GM23338 (cell line): Measurements from ENCODE around the gene BTBD9. TPM values are rescaled to one million over a fixed set of nuclear protein-coding genes. Genes with fewer than 3 reads are reported as not detected.

Experiments
- ATAC-seq: fragments of 200-7000 bp; cut with Tn5 transposase; 3 replicates; pipeline ENCODE4 v1.9.1; 2020
- DNase-seq: peaks from one replicate; pipeline ENCODE4 v3.0.0-alpha.2; 2015; ENCODE audit warnings: low spot score
- H2AFZ ChIP-seq: fragments of 200-600 bp; sonication (generic); 2 replicates; pipeline ENCODE4 v1.8.0; 2016; ENCODE audit warnings: antibody characterized with exemption, mild to moderate bottlenecking, moderate library complexity
- H3F3A ChIP-seq: fragments of 200-600 bp; sonication (generic); replicated peaks from 2 replicates; pipeline ENCODE4 v1.8.0; 2017; ENCODE audit warnings: antibody characterized with exemption, mixed run types, low read depth
- H3K27ac ChIP-seq: fragments of 200-600 bp; sonication (generic); 2 replicates; pipeline ENCODE4 v1.6.1; 2016; ENCODE audit warnings: low read depth
- H3K27me3 ChIP-seq: fragments of 200-600 bp; sonication (generic); 2 replicates; pipeline ENCODE4 v1.8.0; 2016; ENCODE audit warnings: mild to moderate bottlenecking, mixed run types, moderate library complexity; ENCODE audit not compliant: insufficient read depth
- H3K36me3 ChIP-seq: fragments of 200-600 bp; sonication (generic); 2 replicates; pipeline ENCODE4 v1.8.0; 2016; ENCODE audit warnings: mild to moderate bottlenecking; ENCODE audit not compliant: insufficient read depth
- H3K4me1 ChIP-seq: fragments of 200-600 bp; sonication (generic); 2 replicates; pipeline ENCODE4 v1.8.0; 2016; ENCODE audit warnings: mild to moderate bottlenecking, moderate library complexity; ENCODE audit not compliant: insufficient read depth
- H3K4me2 ChIP-seq: fragments of 200-600 bp; sonication (generic); 2 replicates; pipeline ENCODE4 v1.7.1; 2017; ENCODE audit warnings: mixed run types
- H3K4me3 ChIP-seq: fragments of 200-600 bp; sonication (generic); 2 replicates; pipeline ENCODE4 v1.6.1; 2016; ENCODE audit warnings: mixed run types
- H3K79me2 ChIP-seq: fragments of 200-600 bp; sonication (generic); replicated peaks from 2 replicates; pipeline ENCODE4 v1.8.0; 2017; ENCODE audit warnings: mild to moderate bottlenecking; ENCODE audit not compliant: insufficient read depth
- H3K9me2 ChIP-seq: fragments of 200-600 bp; sonication (generic); 2 replicates; pipeline ENCODE4 v1.8.0; 2017; ENCODE audit not compliant: insufficient read depth
- H4K20me1 ChIP-seq: fragments of 200-600 bp; sonication (generic); replicated peaks from 2 replicates; pipeline ENCODE4 v1.8.0; 2017; ENCODE audit warnings: mild to moderate bottlenecking; ENCODE audit not compliant: insufficient read depth
- H3K27ac Mint-ChIP-seq: 2 replicates; pipeline ENCODE4 v1.8.0; 2020; ENCODE audit warnings: inconsistent platforms, mild to moderate bottlenecking, moderate library complexity, mixed read lengths
- H3K27me3 Mint-ChIP-seq: 3 replicates; pipeline ENCODE4 v1.8.0; 2022; ENCODE audit warnings: low read depth, mild to moderate bottlenecking, moderate library complexity, mixed read lengths, inconsistent platforms; ENCODE audit not compliant: insufficient read depth, poor library complexity
- H3K36me3 Mint-ChIP-seq: 3 replicates; pipeline ENCODE4 v1.8.0; 2021; ENCODE audit warnings: low read depth, mild to moderate bottlenecking, inconsistent platforms, moderate library complexity, mixed read lengths
- H3K4me1 Mint-ChIP-seq: 3 replicates; pipeline ENCODE4 v1.8.0; 2020; ENCODE audit warnings: mild to moderate bottlenecking, inconsistent platforms, mixed read lengths
- H3K4me3 Mint-ChIP-seq: 3 replicates; pipeline ENCODE4 v1.8.0; 2021; ENCODE audit warnings: moderate library complexity, mild to moderate bottlenecking, inconsistent platforms, mixed read lengths
- H3K9me3 Mint-ChIP-seq: 3 replicates; pipeline ENCODE4 v1.8.0; 2020; ENCODE audit warnings: moderate library complexity, mild to moderate bottlenecking, inconsistent platforms, mixed read lengths
- CREB1 ChIP-seq: fragments of 250-450 bp; sonication (Bioruptor Pico); IDR thresholded peaks from 2 replicates; pipeline ENCODE4 v1.5.0; 2020; ENCODE audit warnings: low read depth, mild to moderate bottlenecking, moderate library complexity
- EZH2 ChIP-seq: fragments of 200-600 bp; sonication (generic); IDR thresholded peaks from one replicate; pipeline ENCODE4 v1.8.0; 2017; ENCODE audit warnings: antibody characterized with exemption, mild to moderate bottlenecking, low read depth; ENCODE audit not compliant: unreplicated experiment
- EZH2phosphoT487 ChIP-seq: fragments of 200-600 bp; sonication (generic); IDR thresholded peaks from one replicate; pipeline ENCODE4 v1.8.1; 2018; ENCODE audit warnings: antibody characterized with exemption; ENCODE audit not compliant: unreplicated experiment
- JUNB ChIP-seq: IDR thresholded peaks from one replicate; pipeline ENCODE4 v1.6.1; 2016; ENCODE audit warnings: antibody characterized with exemption; ENCODE audit not compliant: unreplicated experiment
- NANOG ChIP-seq: IDR thresholded peaks from 2 replicates; pipeline ENCODE4 v1.6.1; 2016; ENCODE audit warnings: antibody characterized with exemption, borderline replicate concordance
- POLR2AphosphoS5 ChIP-seq: IDR thresholded peaks from 2 replicates; pipeline ENCODE4 v1.6.1; 2016; ENCODE audit warnings: antibody characterized with exemption, low read depth
- STAT1 ChIP-seq: IDR thresholded peaks from one replicate; pipeline ENCODE4 v1.6.1; 2016; ENCODE audit warnings: antibody characterized with exemption; ENCODE audit not compliant: unreplicated experiment
- ZNF114 ChIP-seq: fragments of 250-450 bp; sonication (Bioruptor Pico); IDR thresholded peaks from 2 replicates; pipeline ENCODE4 v1.5.0; 2020; ENCODE audit warnings: mild to moderate bottlenecking, moderate library complexity
- ZNF331 ChIP-seq: fragments of 250-450 bp; sonication (Bioruptor Pico); IDR thresholded peaks from 2 replicates; pipeline ENCODE4 v1.5.0; 2020; ENCODE audit warnings: low read depth, mild to moderate bottlenecking, moderate library complexity
- polyA plus RNA-seq: library from polyadenylated mRNA; unstranded; fragments of >200 nt; fragmentation: Nextera tagmentation; extraction: Ambion mirVana; gene quantifications from 2 replicates; pipeline ENCODE4 v1.2.1, GENCODE V29; 2016
- total RNA-seq: library from RNA; depleted of rRNA; stranded (reverse); fragments of >200 nt; shearing (Covaris generic); gene quantifications from 2 replicates; pipeline ENCODE4 v1.2.3, GENCODE V29; 2014
- TF ChIP-seq, protein P1 (sequence below), 2 experiments: fragments of 200-600 bp in 1 of 2; sonication (generic) in 1 of 2; conservative IDR thresholded peaks; 2 replicates each; pipeline versions ENCODE4 v1.5.1 to v1.6.1; 2016 to 2017; ENCODE audit warnings: antibody characterized with exemption in 2 of 2, low read depth in 2 of 2, mild to moderate bottlenecking in 2 of 2, moderate library complexity in 1 of 2
- TF ChIP-seq, protein P2 (sequence below): IDR thresholded peaks from one replicate; pipeline ENCODE4 v1.6.1; 2018; ENCODE audit warnings: antibody characterized with exemption; ENCODE audit not compliant: unreplicated experiment
- TF ChIP-seq, protein P3 (sequence below): IDR thresholded peaks from 2 replicates; pipeline ENCODE4 v1.6.1; 2016; ENCODE audit warnings: antibody characterized with exemption
- TF ChIP-seq, protein P4 (sequence below): fragments of 250-450 bp; sonication (Bioruptor Pico); IDR thresholded peaks from 2 replicates; pipeline ENCODE4 v1.5.0; 2020; ENCODE audit warnings: mild to moderate bottlenecking, moderate library complexity

The BTBD9 gene
- total and polyA plus RNA-seq, 2 experiments from 2014 or later, result 4.2 to 5.3 TPM

DNA sequence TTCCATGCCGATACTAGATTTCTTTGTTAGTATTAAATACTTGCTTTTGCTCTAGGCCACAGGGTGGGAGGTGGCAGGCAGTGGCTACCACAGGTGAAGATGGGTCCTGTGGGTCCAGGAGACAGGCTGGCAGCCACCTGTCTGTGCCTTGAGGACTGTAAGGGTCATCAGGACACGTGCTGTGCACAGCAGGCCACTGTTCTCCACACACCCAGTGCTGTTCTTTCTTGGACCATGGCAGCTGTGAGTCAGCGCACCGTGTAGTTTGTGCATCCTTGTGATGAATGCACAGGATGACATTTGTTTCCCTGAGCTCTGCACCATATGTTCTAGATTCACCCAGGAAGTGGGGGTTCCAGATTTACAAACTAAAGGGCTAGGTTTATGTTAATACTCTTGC is 503.2 kb downstream of the BTBD9 start:
- Histone ChIP-seq H3K4me3 (no peak overlapping the region), H3K27me3 (no peaks in the 10 kb centered on the region), H3K27ac (peak overlapping the region; percentile 80), H3F3A (no peaks in the 10 kb centered on the region), H2AFZ (no peak overlapping the region), H4K20me1 (no peaks in the 10 kb centered on the region), H3K4me2 (0 out of 2 replicates have a peak overlapping the region, but pooled peaks have one; percentile 60), H3K36me3 (no peaks in the 10 kb centered on the region), H3K79me2 (peaks cover 6% of the 10 kb centered on the region), H3K9me2 (0 out of 2 replicates have a peak, but pooled peaks cover 3% of the 10 kb centered on the region), H3K4me1 (peaks cover 33% of the 10 kb centered on the region)
- ATAC-seq (no peak), DNase-seq (no peak)
- Mint-ChIP-seq H3K4me3 (no peak overlapping the region), H3K27me3 (peaks cover 2% of the 10 kb centered on the region), H3K27ac (peak overlapping the region; percentile 95), H3K36me3 (peaks cover 3% of the 10 kb centered on the region; the same call in 1 of the 3 replicates), H3K4me1 (peaks cover 53% of the 10 kb centered on the region), H3K9me3 (no peaks in the 10 kb centered on the region; the same call in 2 of the 3 replicates)
- TF ChIP-seq EZH2phosphoT487 (no peak), NANOG (no peak), CREB1 (CRISPR knock-in tag) (no peak), ZNF331 (CRISPR knock-in tag) (no peak), ZNF114 (CRISPR knock-in tag) (no peak), EZH2 (no peak), STAT1 (no peak), POLR2AphosphoS5 (no peak), JUNB (no peak)
- TF ChIP-seq, protein P1, sequence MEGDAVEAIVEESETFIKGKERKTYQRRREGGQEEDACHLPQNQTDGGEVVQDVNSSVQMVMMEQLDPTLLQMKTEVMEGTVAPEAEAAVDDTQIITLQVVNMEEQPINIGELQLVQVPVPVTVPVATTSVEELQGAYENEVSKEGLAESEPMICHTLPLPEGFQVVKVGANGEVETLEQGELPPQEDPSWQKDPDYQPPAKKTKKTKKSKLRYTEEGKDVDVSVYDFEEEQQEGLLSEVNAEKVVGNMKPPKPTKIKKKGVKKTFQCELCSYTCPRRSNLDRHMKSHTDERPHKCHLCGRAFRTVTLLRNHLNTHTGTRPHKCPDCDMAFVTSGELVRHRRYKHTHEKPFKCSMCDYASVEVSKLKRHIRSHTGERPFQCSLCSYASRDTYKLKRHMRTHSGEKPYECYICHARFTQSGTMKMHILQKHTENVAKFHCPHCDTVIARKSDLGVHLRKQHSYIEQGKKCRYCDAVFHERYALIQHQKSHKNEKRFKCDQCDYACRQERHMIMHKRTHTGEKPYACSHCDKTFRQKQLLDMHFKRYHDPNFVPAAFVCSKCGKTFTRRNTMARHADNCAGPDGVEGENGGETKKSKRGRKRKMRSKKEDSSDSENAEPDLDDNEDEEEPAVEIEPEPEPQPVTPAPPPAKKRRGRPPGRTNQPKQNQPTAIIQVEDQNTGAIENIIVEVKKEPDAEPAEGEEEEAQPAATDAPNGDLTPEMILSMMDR (conservative IDR thresholded peaks at IDR 0.05; ENCODE audit: low read depth in 2 of 2), result no peak
- TF ChIP-seq, protein P2, sequence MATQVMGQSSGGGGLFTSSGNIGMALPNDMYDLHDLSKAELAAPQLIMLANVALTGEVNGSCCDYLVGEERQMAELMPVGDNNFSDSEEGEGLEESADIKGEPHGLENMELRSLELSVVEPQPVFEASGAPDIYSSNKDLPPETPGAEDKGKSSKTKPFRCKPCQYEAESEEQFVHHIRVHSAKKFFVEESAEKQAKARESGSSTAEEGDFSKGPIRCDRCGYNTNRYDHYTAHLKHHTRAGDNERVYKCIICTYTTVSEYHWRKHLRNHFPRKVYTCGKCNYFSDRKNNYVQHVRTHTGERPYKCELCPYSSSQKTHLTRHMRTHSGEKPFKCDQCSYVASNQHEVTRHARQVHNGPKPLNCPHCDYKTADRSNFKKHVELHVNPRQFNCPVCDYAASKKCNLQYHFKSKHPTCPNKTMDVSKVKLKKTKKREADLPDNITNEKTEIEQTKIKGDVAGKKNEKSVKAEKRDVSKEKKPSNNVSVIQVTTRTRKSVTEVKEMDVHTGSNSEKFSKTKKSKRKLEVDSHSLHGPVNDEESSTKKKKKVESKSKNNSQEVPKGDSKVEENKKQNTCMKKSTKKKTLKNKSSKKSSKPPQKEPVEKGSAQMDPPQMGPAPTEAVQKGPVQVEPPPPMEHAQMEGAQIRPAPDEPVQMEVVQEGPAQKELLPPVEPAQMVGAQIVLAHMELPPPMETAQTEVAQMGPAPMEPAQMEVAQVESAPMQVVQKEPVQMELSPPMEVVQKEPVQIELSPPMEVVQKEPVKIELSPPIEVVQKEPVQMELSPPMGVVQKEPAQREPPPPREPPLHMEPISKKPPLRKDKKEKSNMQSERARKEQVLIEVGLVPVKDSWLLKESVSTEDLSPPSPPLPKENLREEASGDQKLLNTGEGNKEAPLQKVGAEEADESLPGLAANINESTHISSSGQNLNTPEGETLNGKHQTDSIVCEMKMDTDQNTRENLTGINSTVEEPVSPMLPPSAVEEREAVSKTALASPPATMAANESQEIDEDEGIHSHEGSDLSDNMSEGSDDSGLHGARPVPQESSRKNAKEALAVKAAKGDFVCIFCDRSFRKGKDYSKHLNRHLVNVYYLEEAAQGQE, result no peak
- TF ChIP-seq, protein P3, sequence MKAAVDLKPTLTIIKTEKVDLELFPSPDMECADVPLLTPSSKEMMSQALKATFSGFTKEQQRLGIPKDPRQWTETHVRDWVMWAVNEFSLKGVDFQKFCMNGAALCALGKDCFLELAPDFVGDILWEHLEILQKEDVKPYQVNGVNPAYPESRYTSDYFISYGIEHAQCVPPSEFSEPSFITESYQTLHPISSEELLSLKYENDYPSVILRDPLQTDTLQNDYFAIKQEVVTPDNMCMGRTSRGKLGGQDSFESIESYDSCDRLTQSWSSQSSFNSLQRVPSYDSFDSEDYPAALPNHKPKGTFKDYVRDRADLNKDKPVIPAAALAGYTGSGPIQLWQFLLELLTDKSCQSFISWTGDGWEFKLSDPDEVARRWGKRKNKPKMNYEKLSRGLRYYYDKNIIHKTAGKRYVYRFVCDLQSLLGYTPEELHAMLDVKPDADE, result no peak
- TF ChIP-seq, protein P4, sequence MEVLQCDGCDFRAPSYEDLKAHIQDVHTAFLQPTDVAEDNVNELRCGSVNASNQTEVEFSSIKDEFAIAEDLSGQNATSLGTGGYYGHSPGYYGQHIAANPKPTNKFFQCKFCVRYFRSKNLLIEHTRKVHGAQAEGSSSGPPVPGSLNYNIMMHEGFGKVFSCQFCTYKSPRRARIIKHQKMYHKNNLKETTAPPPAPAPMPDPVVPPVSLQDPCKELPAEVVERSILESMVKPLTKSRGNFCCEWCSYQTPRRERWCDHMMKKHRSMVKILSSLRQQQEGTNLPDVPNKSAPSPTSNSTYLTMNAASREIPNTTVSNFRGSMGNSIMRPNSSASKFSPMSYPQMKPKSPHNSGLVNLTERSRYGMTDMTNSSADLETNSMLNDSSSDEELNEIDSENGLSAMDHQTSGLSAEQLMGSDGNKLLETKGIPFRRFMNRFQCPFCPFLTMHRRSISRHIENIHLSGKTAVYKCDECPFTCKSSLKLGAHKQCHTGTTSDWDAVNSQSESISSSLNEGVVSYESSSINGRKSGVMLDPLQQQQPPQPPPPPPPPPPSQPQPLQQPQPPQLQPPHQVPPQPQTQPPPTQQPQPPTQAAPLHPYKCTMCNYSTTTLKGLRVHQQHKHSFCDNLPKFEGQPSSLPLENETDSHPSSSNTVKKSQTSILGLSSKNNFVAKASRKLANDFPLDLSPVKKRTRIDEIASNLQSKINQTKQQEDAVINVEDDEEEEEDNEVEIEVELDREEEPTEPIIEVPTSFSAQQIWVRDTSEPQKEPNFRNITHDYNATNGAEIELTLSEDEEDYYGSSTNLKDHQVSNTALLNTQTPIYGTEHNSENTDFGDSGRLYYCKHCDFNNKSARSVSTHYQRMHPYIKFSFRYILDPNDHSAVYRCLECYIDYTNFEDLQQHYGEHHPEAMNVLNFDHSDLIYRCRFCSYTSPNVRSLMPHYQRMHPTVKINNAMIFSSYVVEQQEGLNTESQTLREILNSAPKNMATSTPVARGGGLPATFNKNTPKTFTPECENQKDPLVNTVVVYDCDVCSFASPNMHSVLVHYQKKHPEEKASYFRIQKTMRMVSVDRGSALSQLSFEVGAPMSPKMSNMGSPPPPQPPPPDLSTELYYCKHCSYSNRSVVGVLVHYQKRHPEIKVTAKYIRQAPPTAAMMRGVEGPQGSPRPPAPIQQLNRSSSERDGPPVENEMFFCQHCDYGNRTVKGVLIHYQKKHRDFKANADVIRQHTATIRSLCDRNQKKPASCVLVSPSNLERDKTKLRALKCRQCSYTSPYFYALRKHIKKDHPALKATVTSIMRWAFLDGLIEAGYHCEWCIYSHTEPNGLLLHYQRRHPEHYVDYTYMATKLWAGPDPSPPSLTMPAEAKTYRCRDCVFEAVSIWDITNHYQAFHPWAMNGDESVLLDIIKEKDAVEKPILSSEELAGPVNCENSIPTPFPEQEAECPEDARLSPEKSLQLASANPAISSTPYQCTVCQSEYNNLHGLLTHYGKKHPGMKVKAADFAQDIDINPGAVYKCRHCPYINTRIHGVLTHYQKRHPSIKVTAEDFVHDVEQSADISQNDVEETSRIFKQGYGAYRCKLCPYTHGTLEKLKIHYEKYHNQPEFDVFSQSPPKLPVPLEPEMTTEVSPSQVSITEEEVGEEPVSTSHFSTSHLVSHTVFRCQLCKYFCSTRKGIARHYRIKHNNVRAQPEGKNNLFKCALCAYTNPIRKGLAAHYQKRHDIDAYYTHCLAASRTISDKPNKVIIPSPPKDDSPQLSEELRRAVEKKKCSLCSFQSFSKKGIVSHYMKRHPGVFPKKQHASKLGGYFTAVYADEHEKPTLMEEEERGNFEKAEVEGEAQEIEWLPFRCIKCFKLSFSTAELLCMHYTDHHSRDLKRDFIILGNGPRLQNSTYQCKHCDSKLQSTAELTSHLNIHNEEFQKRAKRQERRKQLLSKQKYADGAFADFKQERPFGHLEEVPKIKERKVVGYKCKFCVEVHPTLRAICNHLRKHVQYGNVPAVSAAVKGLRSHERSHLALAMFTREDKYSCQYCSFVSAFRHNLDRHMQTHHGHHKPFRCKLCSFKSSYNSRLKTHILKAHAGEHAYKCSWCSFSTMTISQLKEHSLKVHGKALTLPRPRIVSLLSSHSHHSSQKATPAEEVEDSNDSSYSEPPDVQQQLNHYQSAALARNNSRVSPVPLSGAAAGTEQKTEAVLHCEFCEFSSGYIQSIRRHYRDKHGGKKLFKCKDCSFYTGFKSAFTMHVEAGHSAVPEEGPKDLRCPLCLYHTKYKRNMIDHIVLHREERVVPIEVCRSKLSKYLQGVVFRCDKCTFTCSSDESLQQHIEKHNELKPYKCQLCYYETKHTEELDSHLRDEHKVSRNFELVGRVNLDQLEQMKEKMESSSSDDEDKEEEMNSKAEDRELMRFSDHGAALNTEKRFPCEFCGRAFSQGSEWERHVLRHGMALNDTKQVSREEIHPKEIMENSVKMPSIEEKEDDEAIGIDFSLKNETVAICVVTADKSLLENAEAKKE, result no peak
